HG02938 (cell line): ENCODE measurements around the gene ASIC1.
"Not testable (repeated sequence)": the region's sequence is repeated elsewhere in the genome, so short reads cannot be mapped to it uniquely, and the experiment has no call there.

ENCODE experiments used
- ATAC-seq: cut with Tn5 transposase; IDR thresholded peaks from one replicate; pipeline ENCODE4 v1.9.1; 2021; ENCODE audit warnings: mild to moderate bottlenecking, moderate library complexity; ENCODE audit not compliant: unreplicated experiment

Gene ASIC1

DNA sequence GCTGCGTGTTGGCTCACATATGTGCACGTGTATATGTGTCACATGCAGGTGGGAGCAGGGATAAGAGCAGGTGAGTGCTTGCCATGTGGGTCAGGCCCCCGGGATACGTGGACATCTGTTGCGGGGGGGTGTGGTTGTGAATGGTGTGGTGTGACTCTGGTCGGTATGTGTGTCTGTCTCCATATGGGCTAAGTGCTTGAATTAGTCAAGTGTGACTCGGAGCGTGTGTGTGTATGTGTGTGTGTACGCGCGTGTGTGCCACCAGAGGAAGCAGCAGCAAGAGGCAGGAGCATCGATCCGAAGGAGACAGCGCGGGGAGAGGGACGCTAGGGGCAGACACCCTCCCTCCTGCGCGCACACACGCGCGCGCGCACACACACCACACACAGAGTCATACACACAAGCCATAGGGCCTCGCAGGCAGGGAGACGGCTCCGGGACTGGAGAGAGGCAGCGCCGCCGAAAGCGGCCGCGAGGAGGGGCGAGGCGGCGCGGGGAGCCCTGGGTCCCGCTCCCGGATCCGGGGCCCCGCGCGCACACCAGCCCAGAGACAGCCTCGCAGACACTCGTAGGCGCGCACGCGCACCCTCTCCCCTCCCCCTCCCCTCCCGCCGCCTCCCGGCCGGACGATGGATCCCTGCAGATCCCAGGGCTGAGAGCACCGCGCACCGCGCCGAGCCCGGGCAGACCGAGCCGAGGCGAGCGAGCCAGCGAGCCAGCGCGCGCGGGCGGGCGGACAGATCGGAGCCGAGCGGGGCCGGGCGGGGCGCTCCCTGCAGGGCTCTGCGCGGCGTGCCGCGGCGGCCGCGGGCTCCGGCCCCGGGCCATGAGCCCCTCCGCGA, at the start of gene ASIC1:
Gene ASIC1, plus strand, starts transcription at position 597 of the 842 bp plus-strand sequence. CDS start 1,171 bp downstream, outside the sequence.
- no peak for ATAC-seq

DNA sequence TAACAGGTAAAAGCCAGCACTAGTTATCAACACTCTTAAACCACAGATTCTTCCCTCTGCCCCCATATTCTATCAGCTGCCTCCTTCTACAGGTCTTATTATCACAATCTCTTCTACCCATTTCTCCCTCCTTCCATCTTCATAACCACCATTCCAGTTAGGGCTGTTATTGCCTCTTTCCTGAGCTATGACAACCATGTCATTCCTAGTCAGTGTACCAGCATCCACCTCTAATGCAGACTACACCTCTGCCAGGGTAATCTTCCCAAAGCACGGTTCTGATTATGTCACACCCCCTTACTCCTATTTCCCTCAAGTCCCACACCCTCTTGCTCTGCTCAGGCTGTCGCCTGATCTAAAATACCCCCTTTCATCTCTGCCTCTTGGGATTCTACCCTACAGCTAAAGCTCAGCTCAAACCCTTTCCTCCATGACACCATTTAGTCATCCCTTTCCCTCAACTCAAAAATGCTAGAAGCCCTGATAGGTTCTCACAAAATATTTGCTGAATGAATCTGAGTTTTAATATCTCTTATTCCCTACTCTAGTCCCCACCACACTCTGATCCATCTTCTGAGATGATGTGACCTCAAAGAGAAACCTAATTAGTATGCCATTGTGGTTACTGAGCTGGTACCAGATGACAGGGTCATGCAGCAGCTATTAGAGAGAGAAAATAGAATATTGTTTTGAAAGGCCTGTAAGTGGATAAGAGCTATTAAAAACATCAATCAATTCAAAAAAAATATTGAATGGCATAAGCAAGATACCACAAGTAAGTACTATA, 43.8 kb upstream of the ASIC1 start:
- ATAC-seq: no peak

DNA sequence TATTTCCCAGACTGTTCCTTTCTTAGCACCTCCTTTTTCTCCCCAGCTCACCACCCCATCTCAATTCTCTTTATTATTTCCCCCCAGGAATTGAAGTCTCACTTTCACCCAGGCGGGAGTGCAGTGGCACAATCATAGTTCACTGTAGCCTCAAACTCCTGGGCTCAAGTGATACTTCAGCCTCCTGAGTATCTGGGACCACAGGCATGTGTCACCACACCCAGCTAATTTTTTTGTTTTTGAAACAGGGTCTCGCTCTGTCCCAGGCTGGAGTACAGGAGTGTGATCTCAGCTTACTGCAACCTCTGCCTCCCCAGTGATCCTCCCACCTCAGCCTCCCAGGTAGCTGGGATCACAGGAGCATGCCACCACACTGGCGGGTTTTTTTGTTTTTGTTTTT, 43.1 kb upstream of the ASIC1 start:
- no peak for ATAC-seq

DNA sequence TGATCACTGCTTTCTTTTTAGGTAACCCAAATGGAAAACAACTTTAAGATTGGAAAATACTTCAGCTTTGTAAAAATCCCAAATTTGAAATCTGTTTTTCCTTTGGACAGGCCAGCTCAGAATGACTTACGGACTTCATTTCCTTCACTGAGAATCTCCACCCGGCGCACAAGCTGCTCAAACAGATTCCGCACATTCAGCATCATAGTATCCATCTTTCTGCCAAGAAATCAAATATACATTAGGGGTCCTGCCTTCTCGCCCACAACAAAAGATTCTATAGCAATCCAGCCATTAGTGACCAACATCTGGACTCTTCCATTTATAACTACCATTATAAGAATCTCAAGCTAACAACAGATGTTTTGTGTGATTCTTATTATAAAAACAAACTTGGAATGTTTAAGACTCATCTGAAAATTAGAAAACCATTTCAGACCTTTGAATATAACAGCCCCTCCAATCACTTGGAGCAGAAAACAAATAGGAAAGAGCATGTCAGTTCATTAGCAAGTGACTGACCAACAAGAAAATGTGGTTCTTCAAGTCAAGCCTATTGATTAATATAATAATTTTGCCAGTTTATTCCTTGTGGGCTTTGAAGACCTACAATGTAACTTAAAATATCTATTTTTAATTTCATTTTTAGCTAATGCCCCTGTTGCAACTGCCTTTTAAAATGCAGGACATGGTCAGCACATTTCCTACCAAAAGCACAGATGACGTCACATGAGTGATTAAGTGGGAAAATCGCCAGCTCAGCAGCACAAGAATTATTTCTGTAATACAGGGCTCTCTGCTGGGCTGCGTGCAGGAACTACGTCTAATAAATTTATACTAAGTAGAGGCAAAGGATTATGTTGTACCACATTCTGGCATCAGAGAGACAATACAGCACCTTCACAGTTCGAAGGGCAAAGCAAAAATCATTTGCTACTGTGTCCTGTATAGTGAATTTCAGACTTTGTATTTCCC, 40.6 kb upstream of the ASIC1 start:
- no peak for ATAC-seq

DNA sequence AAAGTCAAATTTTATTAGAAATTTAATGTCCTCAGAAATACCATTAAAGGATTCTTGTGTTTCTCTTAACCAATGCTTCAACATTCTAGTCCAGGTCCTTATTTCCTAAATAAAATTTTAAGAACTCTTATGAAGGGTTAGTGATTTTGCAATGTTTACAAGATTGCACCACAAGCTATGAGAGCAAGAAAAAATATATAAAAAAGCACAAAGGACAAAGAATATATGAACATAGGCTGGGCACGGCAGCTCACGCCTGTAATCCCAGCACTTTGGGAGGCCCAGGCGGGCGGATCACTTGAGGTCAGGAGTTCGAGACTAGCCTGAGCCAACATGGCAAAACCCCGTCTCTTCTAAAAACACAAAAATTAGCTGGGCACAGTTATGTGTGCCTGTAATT, 39.8 kb upstream of the ASIC1 start:
- no peak for ATAC-seq

DNA sequence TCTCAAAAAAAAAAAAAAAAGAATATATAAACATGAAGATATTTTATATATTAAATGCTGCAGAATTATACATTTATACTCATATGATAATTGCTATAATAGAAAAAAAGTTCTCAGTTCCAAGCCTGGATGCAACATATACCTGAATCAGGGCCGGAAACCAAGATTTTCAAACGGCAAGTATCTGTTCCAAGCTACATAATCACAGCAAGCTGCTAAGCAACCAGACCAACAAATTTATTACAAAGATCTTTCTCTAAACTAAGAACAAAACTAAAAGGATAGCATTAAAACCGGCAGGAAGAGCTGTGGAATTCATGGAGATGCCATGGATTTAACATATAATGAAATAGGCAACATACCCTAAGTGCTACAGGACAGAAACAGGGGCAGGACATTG, 39.2 kb upstream of the ASIC1 start:
- ATAC-seq: no peak

DNA sequence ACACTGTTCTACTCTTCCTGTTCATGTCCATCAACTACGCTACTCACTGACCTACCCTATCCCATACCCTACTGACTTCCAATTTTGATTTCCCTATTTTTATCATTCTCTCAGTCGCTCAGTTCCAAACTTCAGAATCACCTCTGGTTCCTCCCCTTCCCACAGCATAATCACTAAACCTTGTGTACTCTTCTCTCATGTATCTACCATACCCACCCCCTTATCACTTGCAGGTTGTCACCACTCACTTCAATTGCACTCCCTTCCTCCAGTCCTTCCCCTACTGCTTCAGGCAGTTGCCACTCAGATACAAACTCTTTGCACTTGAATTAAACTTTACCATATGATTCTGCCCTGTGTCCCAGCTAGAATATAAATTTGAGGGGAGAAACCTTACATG, 38.4 kb upstream of the ASIC1 start:
- ATAC-seq: no peak

DNA sequence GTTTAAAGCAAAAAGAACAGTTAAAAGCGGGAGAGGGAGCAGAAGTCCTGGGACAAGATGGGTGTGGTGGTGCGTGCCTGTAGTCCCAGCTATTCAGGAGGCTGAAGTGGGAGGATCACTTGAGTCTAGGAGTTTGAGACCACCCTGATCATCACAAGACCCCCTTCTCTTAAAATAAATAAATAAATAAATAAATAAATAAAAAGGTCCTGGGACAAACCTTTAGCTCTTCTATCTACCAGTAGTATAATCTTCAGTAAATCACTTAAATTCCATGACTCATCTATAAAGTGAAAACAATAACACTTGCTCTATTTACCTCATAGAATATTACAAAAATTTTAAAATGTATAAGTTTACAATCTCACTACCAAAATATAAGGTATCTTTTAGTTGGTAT, 37.9 kb upstream of the ASIC1 start:
- no peak for ATAC-seq

DNA sequence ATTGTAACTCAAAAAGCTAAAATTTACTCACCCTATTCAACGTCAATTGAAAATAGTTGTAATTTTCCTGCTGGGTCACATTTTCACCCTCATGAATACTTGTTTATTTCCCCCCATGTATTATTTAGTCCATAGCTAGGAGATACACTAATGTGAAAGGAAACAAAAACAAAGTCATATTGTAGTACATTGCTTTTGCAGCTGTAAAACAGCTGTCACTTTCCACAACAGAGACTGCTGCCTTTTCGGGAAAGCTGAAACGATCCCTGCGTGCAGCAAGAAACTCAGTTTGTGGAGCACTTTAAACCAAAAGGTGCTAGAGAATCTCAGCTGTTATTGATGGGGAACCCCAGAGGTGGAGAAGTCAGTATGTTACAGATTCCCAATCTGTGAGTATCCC, 36.4 kb upstream of the ASIC1 start:
- ATAC-seq: no peak

DNA sequence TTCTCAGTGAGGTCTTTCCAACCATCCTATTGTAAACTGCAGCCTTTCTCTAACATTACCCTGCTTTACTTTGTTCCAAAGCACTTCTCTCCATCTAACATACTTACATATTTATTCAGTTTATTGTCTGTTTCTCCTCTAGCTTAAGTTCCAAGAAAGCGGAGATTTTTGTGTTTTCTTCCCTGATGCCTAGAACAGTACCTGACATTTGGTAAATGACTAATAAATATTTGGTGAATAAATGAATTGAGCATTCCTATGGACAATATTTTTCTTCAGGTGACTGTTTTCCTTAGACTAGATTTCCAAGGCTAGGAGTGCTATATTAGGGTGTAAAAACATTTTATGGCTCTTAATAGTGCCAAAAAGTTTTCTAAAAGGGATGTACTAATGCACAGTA, 34.5 kb upstream of the ASIC1 start:
- no peak for ATAC-seq

DNA sequence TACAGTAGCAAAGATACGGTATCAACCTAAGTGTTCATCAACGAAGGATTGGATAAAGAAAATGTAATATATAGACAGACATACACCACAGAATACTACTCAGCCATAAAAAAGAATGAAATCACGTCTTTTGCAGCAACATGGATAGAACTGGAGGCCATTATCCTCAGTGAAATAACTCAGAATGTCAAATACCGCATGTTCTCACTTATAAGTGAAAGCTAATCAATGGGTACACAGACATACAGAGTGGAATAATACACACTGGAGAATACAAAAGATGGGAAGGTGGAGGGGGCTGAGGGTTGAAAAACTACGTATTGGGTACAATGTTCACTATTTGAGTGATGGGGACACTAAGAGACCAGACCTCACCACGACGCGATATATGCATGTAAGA, 33.2 kb upstream of the ASIC1 start:
- ATAC-seq: no peak

DNA sequence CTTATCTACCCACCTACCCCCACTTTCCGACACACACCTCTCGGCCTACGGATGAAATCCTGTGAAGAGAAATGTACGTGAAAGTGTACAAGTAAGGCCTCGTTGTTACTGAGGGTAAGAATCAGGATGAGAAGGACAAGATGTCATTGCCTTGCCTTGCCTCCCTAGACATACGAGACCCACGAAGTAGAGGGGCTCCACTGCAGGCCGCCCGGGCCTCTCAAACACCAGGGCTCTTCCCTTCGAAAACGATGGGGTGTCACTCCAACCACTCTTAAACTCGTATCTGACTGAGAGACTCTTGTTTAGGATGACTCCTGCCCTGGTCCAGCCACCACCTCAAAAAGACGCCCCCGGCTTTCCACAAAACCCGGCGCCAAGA, 32.6 kb upstream of the ASIC1 start:
- peak; percentile 21 for ATAC-seq

DNA sequence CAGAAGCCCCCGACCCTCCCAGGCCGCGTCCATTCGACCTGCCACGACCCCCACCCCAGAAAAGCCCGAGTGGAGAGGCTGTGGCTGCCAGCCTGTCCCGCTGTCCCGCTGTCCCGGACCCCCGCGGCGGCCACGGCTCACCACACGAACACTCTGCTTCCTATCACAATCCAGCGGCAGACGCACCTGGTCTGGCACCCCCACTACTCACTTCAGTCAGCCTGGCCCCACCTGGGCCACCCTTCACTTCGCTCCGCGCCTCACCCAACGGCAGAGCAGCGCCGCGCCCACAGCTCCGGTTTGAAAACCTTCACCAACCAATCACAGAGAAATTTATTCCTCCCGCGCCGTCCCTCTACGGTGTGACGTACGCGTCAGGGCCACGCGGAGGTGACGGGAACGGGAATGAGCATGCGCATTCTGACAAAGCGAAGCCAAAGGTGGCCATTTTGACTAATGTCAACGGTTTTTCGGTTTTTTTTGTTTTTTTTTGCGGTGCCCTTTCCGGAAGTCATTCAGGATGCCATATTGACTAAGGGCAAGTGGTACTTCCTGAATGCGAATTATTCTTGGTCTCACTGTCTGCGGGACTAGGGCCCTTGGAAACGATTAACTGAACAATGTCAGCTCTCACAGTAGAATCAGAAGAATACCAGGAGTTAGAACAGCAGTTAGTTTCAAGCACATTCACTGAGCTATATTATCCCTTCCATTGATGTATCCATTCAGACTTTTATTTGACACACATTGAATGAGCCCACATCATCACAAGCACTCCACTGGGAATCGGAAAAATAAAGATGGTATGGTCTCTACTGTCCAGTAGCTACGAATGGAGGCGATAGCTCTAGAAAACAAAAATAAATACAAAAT, 32.0 kb upstream of the ASIC1 start, which contains the start of gene RACGAP1:
Gene RACGAP1, minus strand, starts transcription at position 308 of the 873 bp plus-strand sequence. CDS start 8,779 bp downstream, outside the sequence.
- ATAC-seq: peak; percentile 96

DNA sequence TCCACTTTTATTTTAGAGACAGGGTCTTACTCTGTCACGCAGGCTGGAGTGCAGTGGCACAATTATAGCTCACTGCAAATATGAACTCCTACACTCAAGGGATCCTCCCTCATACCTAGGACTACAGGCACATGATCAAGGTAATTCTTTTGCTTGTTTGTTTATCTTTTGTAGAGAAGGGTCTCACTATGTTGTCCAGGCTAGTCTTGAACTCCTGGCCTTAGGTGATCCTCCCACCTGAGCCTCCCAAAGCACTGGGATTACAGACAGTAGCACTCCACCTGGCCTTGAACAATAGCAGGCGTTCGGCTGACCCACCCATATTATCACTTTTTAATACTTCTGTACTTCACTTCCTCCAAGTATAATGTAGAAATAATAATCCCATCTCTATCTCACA, 30.7 kb upstream of the ASIC1 start:
- no peak for ATAC-seq

DNA sequence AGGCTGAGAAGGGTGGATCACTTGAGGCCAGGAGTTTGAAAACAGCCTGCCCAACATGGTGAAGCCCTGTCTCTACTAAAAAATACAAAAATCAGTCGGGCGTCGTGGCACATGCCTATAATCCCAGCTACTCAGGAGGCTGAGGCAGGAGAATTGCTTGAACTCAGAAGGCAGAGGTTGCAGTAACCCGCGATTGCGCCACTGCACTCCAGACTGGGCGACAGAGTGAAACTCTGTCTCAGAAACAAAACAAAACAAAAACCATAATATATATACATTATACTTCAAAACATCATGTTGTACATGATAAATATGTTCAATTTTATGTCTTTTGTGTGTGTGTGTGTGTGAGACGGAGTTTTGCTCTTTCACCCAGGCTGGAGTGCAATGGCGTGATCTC, 26.9 kb upstream of the ASIC1 start:
- ATAC-seq: not testable (repeated sequence)

DNA sequence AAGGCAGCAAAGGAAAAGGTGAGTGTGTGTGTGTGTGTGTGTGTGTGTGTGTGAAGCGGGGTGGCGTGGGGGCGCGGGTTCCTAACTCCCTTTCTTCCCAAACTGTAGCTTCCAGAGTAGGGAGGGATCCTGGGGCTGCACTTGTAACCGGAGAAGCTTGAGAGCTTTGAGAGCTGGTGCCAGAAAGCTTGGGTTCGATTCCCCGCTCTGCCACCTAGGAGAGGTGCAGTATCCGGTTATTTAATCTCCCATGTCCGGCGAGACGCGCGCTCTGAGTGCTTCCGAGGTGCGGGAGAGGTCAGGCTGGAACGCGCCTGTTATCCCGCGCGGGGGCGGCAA, 24.9 kb upstream of the ASIC1 start:
- no peak for ATAC-seq

DNA sequence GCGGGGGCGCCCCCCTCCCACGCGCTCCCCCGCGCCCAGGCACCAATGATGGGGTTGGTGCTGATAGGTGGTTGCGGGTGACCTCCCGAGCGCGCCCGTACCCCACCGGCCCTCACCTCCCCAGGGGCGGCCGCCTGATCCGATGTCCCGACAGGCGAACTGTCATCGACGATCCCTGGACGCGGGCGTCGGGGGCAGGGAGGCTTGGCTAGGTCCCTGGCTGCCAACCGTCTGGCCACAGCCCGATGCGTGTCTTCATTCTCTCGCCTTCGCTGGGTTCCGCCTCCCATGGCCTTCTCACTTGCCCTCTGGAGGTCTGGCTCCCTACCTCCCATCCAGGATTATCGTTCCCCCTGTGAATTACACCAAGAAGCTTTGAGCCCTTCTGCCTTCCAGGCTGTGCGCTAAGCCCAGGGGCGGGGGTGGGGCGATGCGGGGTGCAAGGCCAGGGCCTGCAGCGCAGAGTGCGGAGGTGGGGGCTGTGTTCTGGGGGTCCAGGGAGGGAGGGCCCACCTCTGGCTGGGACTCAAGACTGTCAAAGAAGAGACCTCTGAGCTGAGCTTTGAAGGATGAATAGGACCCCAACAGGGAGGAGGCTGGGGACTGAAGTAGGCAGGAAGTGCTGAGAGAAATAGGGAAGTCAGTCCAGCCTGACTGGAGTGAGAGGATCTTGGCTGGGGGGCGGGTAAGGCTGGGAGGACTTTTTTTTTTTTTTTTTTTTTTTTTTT, 24.4 kb upstream of the ASIC1 start:
- ATAC-seq: no peak

DNA sequence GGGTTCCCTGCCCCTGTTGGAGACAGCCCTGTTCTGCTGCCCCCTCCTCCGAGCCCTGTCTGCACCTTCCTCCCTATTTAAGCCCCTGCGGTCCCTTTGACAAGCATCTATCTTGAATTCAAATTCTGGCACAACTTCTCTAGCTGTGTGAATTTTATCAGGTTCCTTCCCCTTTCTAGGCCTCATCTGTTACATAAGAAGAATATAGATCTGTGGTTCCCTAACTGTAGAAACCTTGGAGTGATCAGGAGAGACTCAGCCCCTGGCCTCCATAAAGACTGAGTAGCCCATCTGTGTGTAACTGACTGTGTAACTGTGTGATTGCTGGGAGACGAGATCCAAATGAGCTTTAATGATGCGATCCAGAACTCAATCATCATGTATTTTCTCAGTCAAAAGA, 19.1 kb upstream of the ASIC1 start:
- no peak for ATAC-seq

DNA sequence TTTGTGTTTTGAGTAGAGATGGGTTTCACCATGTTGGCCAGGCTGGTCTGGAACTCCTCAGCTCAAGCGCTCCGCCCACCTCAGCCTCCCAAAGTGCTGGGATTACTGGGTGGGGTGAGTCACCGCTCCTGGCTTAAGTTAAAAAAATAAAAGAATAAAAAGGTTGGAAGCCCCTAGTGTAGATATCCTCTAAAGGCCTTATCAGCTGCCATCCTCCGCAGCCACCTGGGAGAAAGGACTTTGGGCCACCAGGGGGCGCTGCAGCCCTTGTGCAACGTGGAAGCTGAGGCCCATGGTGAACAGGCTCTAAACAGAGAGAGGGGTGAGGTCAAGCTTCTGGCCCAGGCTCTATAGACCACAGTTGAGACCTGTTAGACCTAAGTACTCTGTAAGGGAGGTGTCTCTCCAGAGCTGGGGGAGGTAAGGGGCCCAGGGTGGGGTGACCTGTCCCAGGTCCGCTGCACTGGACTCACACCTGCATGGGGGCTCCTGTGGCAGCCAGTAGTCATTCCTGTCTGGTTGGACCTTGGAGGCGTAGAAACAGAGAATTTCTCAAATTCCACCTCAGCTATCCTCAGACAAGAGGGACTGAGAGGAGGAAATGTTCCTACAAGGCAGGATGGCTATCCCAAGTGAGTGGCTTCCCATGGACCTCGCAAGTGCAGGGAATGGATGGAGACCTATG, 18.1 kb upstream of the ASIC1 start:
- no peak for ATAC-seq
